H1 (cell line): Measurements from ENCODE around the gene ARID1B. TPM values are rescaled to one million over a fixed set of nuclear protein-coding genes. Genes with fewer than 3 reads are reported as not detected.

Experiments
- CTCF ChIA-PET: fragments of 300-600 bp; sonication (Branson Sonifier 250); formaldehyde crosslinking; loops from one replicate; lab custom pipeline; 2021; ENCODE audit not compliant: partially characterized antibody; lab: Charles Lee
- POLR2A ChIA-PET: fragments of 300-600 bp; sonication (Branson Sonifier 250); formaldehyde crosslinking; loops from one replicate; lab custom pipeline; 2021; ENCODE audit warnings: inconsistent platforms; ENCODE audit not compliant: partially characterized antibody; lab: Charles Lee
- DNase-seq, 2 experiments: peaks; one replicate each; pipeline versions ENCODE4 v3.0.0 to v3.0.0-alpha.2; 2010 to 2022; ENCODE audit warnings: low spot score in 2 of 2, low read depth in 1 of 2, mixed read lengths in 1 of 2
- FAIRE-seq: peaks from 2 replicates; lab custom pipeline; 2011; peaks lifted over from hg19 to GRCh38; lab: Jason Lieb, UNC
- H2AFZ ChIP-seq: 2 replicates; pipeline ENCODE4 v1.8.1; 2012; ENCODE audit warnings: low read length, inconsistent platforms
- H2AK5ac ChIP-seq: 2 replicates; pipeline ENCODE4 v1.6.1; 2013; ENCODE audit warnings: low read depth, low read length
- H2BK120ac ChIP-seq: replicated peaks from 2 replicates; pipeline ENCODE3; 2013; ENCODE audit warnings: low read depth, low read length, inconsistent platforms
- H2BK12ac ChIP-seq: 2 replicates; pipeline ENCODE4 v1.6.1; 2013; ENCODE audit warnings: low read depth, low read length
- H2BK15ac ChIP-seq: 2 replicates; pipeline ENCODE4 v1.6.1; 2013; ENCODE audit warnings: low read length
- H2BK20ac ChIP-seq: 2 replicates; pipeline ENCODE4 v1.6.1; 2013; ENCODE audit warnings: low read length
- H2BK5ac ChIP-seq: 2 replicates; pipeline ENCODE4 v1.6.1; 2013; ENCODE audit warnings: low read depth, low read length
- H3K14ac ChIP-seq: 2 replicates; pipeline ENCODE4 v1.6.1; 2013; ENCODE audit warnings: inconsistent platforms; ENCODE audit not compliant: insufficient read length
- H3K18ac ChIP-seq: 2 replicates; pipeline ENCODE4 v1.6.1; 2013; ENCODE audit warnings: low read length; ENCODE audit errors: extremely low read depth
- H3K23ac ChIP-seq: 2 replicates; pipeline ENCODE4 v1.6.1; 2013; ENCODE audit warnings: inconsistent platforms; ENCODE audit not compliant: insufficient read length
- H3K23me2 ChIP-seq: 2 replicates; pipeline ENCODE4 v1.6.1; 2013; ENCODE audit warnings: low read depth, low read length
- H3K27ac ChIP-seq: 2 replicates; pipeline ENCODE4 v1.6.1; 2011; ENCODE audit warnings: low read depth, low read length, inconsistent platforms
- H3K27me3 ChIP-seq, 4 experiments: replicated peaks in 1 of 4; 1 replicate in 1 of 4; 2 replicates in 3 of 4; pipeline versions ENCODE4 v1.6.1 to v1.8.1; 2011 to 2013; ENCODE audit warnings: low read length in 3 of 4, mild to moderate bottlenecking in 3 of 4, inconsistent platforms in 2 of 4, mixed read lengths in 2 of 4, moderate library complexity in 1 of 4; ENCODE audit not compliant: control insufficient read depth in 3 of 4, insufficient read depth in 3 of 4; ENCODE audit errors: extremely low read depth in 1 of 4
- H3K36me3 ChIP-seq, 4 experiments: 2 replicates each; pipeline versions ENCODE4 v1.6.1 to v1.8.1; 2011 to 2013; ENCODE audit warnings: mild to moderate bottlenecking in 4 of 4, low read length in 3 of 4, moderate library complexity in 2 of 4, control low read depth in 1 of 4, inconsistent platforms in 1 of 4; ENCODE audit not compliant: insufficient read depth in 4 of 4, control insufficient read depth in 2 of 4
- H3K4ac ChIP-seq: replicated peaks from 2 replicates; pipeline ENCODE3; 2013; ENCODE audit warnings: low read length, low read depth, mixed read lengths, inconsistent platforms; ENCODE audit not compliant: insufficient read length
- H3K4me1 ChIP-seq, 4 experiments: replicated peaks in 1 of 4; 1 replicate in 1 of 4; 2 replicates in 3 of 4; pipeline versions ENCODE4 v1.6.1 to v1.8.1; 2011 to 2013; ENCODE audit warnings: low read length in 3 of 4, inconsistent platforms in 2 of 4, mixed read lengths in 1 of 4; ENCODE audit not compliant: insufficient read depth in 4 of 4, control insufficient read depth in 3 of 4
- H3K4me2 ChIP-seq, 2 experiments: 2 replicates each; pipeline versions ENCODE4 v1.6.1 to v1.8.1; 2011 to 2013; ENCODE audit warnings: low read depth in 2 of 2, low read length in 2 of 2, control low read depth in 1 of 2, inconsistent platforms in 1 of 2, mild to moderate bottlenecking in 1 of 2; ENCODE audit not compliant: insufficient read depth in 1 of 2
- H3K4me3 ChIP-seq, 4 experiments: fragments of 200-600, 300-600 bp in 1 of 4; sonication (generic), shearing (Covaris generic), sonication (Bioruptor Twin) in 1 of 4; 2 replicates each; pipeline versions ENCODE4 v1.5.1 to v1.8.1; 2011 to 2016; ENCODE audit warnings: low read length in 4 of 4, low read depth in 3 of 4, control low read depth in 2 of 4, inconsistent platforms in 2 of 4, mild to moderate bottlenecking in 2 of 4, mixed read lengths in 1 of 4, moderate library complexity in 1 of 4; ENCODE audit not compliant: insufficient read depth in 2 of 4; ENCODE audit errors: extremely low read depth in 1 of 4
- H3K56ac ChIP-seq: replicated peaks from 2 replicates; pipeline ENCODE3; 2013; ENCODE audit warnings: low read depth, mild to moderate bottlenecking, mixed read lengths, low read length, inconsistent platforms; ENCODE audit not compliant: insufficient read length
- H3K79me1 ChIP-seq: 2 replicates; pipeline ENCODE4 v1.6.1; 2013; ENCODE audit warnings: low read depth, low read length, control low read depth
- H3K79me2 ChIP-seq, 2 experiments: 2 replicates each; pipeline versions ENCODE4 v1.6.1 to v1.8.1; 2012 to 2013; ENCODE audit warnings: low read length in 2 of 2, mild to moderate bottlenecking in 2 of 2, inconsistent platforms in 1 of 2; ENCODE audit not compliant: insufficient read depth in 2 of 2, control insufficient read depth in 1 of 2
- H3K9ac ChIP-seq, 4 experiments: replicated peaks in 1 of 4; 1 replicate in 1 of 4; 2 replicates in 3 of 4; pipeline versions ENCODE4 v1.6.1 to v1.8.1; 2011 to 2013; ENCODE audit warnings: low read depth in 3 of 4, low read length in 3 of 4, control low read depth in 2 of 4, mild to moderate bottlenecking in 2 of 4, moderate library complexity in 2 of 4, inconsistent platforms in 1 of 4; ENCODE audit errors: extremely low read depth in 1 of 4
- H3K9me3 ChIP-seq, 2 experiments: 2 replicates each; pipeline versions ENCODE4 v1.6.1 to v1.8.1; 2012 to 2013; ENCODE audit warnings: mild to moderate bottlenecking in 2 of 2, moderate library complexity in 2 of 2, control low read depth in 1 of 2, inconsistent platforms in 1 of 2, low read depth in 1 of 2, low read length in 1 of 2, mixed read lengths in 1 of 2; ENCODE audit not compliant: insufficient read depth in 2 of 2
- H4K20me1 ChIP-seq, 2 experiments: replicated peaks in 1 of 2; 2 replicates each; pipeline versions ENCODE3 to v1.8.1; 2011 to 2013; ENCODE audit warnings: inconsistent platforms in 2 of 2, low read length in 2 of 2, mild to moderate bottlenecking in 1 of 2; ENCODE audit not compliant: insufficient read depth in 2 of 2, control insufficient read depth in 1 of 2
- H4K5ac ChIP-seq: 2 replicates; pipeline ENCODE4 v1.6.1; 2013; ENCODE audit warnings: low read length, low read depth, mixed read lengths, inconsistent platforms; ENCODE audit not compliant: insufficient read length
- H4K8ac ChIP-seq: 2 replicates; pipeline ENCODE4 v1.8.0; 2013; ENCODE audit warnings: mild to moderate bottlenecking, moderate library complexity, low read length, inconsistent platforms; ENCODE audit not compliant: insufficient read depth; ENCODE audit errors: extremely low read depth
- H4K91ac ChIP-seq: replicated peaks from 2 replicates; pipeline ENCODE3; 2013; ENCODE audit warnings: low read length, mixed read lengths, inconsistent platforms; ENCODE audit not compliant: insufficient read length
- HDAC2 ChIP-seq, 2 experiments: fragments of 300-600 bp in 1 of 2; sonication (generic) in 1 of 2; IDR thresholded peaks; 2 replicates each; pipeline ENCODE4 v1.6.1; 2011 to 2012; ENCODE audit warnings: low read depth in 2 of 2, low read length in 2 of 2, mild to moderate bottlenecking in 2 of 2, moderate library complexity in 2 of 2, borderline replicate concordance in 1 of 2, inconsistent platforms in 1 of 2
- MAFK ChIP-seq: IDR thresholded peaks from 2 replicates; pipeline ENCODE4 v1.6.1; 2012; ENCODE audit warnings: low read depth, mild to moderate bottlenecking, improper control_type of control experiment, low read length
- TAF1 ChIP-seq: IDR thresholded peaks from 2 replicates; pipeline ENCODE4 v1.6.1; 2011; ENCODE audit warnings: mild to moderate bottlenecking, low read depth, low read length
- TBP ChIP-seq: IDR thresholded peaks from 2 replicates; pipeline ENCODE4 v1.6.1; 2011; ENCODE audit warnings: low read depth, low read length, improper control_type of control experiment
- TCF12 ChIP-seq: IDR thresholded peaks from 2 replicates; pipeline ENCODE4 v1.6.1; 2011; ENCODE audit warnings: low read depth, mild to moderate bottlenecking, low read length
- ZNF274 ChIP-seq: IDR thresholded peaks from 2 replicates; pipeline ENCODE4 v1.7.0; 2012; ENCODE audit warnings: low read length, borderline replicate concordance; ENCODE audit errors: extremely low read depth
- WGBS, 2 experiments: shearing (Covaris generic) in 1 of 2; methylation state at CpG; one replicate each; pipeline versions ENCODE4 v1.1.6 to v1.1.7; 2013 to 2015; ENCODE audit warnings: low lambda C conversion rate in 2 of 2, mixed read lengths in 2 of 2, inconsistent platforms in 1 of 2, low coverage in 1 of 2, missing lambda C conversion rate in 1 of 2; ENCODE audit not compliant: insufficient replicate concordance in 2 of 2, insufficient coverage in 1 of 2, insufficient read length in 1 of 2; ENCODE audit errors: extremely low coverage in 1 of 2, missing lambda C conversion rate in 1 of 2; 5-methylcytosine and 5-hydroxymethylcytosine counted together
- polyA plus RNA-seq, 7 experiments: library from polyadenylated mRNA; depleted of rRNA in 3 of 7; stranded (reverse) in 5 of 7; unstranded in 2 of 7; fragments of >200 nt in 5 of 7; fragments of 200-250 nt in 2 of 7; gene quantifications; 1 replicate in 5 of 7; 2 replicates in 1 of 7; 4 replicates in 1 of 7; pipeline versions ENCODE4 v1.2.1 to v1.2.3, GENCODE V29; 2011 to 2013; ENCODE audit warnings: missing spikeins in 2 of 7, mixed read lengths in 2 of 7
- total RNA-seq: library from RNA; stranded (reverse); fragmentation: NEBNext Ultra II Directional; extraction: Animal tissue kit (Norgen Biotek cat#: 25700); gene quantifications from 2 replicates; pipeline ENCODE4 v1.2.1, GENCODE V29; 2021

ARID1B gene
- total and polyA plus RNA-seq, 2 of the 8 experiments (the other 6 are each of a cell fraction or from before 2014, with no cell fraction given), result 24.3 to 70.3 TPM

GRCh38 chr6:156982168-156982567 is 205.0 kb downstream of the ARID1B start:
- H3K4me3 ChIP-seq, result no peak overlapping the region
- no peak overlapping the region for H3K14ac ChIP-seq
- no peak overlapping the region for H3K18ac ChIP-seq
- no peak overlapping the region for H2BK20ac ChIP-seq
- no peak overlapping the region for H3K56ac ChIP-seq
- H2AFZ ChIP-seq, result no peak overlapping the region
- no peaks in the 10 kb centered on the region for H3K9me3 ChIP-seq
- H3K23me2 ChIP-seq, result no peaks in the 10 kb centered on the region
- POLR2A ChIA-PET, result no interaction called here
- H3K4ac ChIP-seq, result no peak overlapping the region
- no peak overlapping the region for H3K9ac ChIP-seq
- H3K4me2 ChIP-seq, result no peak overlapping the region
- no peak overlapping the region for H2BK120ac ChIP-seq
- H3K79me2 ChIP-seq, result peaks cover 3 to 98% of the 10 kb centered on the region in 2 experiments; a peak in 3 of 4 replicates
- H3K27ac ChIP-seq, result no peak overlapping the region
- no peak overlapping the region for H2AK5ac ChIP-seq
- H3K23ac ChIP-seq, result no peak overlapping the region
- H4K91ac ChIP-seq, result no peak overlapping the region
- H3K79me1 ChIP-seq, result peaks cover 7% of the 10 kb centered on the region
- H3K36me3 ChIP-seq, result no peaks in the 10 kb centered on the region
- no peak overlapping the region for H2BK15ac ChIP-seq
- DNase-seq (no peak), FAIRE-seq (no peak)
- H4K5ac ChIP-seq, result no peak overlapping the region
- CTCF ChIA-PET, result interaction anchor here (1.0 kb wide), 1 partner anchor 18 kb away, joined by 3 read pairs; no protein-coding TSS in a partner anchor
- TF ChIP-seq TBP (no peak), ZNF274 (no peak), TCF12 (no peak), MAFK (no peak), HDAC2 (IDR thresholded peaks at IDR 0.05; ENCODE audit: borderline replicate concordance in 1 of 2, low read depth in 2 of 2, low read length in 2 of 2) (no peak), TAF1 (no peak)
- H4K20me1 ChIP-seq, result peaks cover 0 to 6% of the 10 kb centered on the region in 2 experiments
- 92% methylated on average over 3 of the region's 3 CpGs; no CpG with 5 or more reads in 1 of the 2 experiments for WGBS, 2 experiments
- no peaks in the 10 kb centered on the region for H3K27me3 ChIP-seq
- H4K8ac ChIP-seq, result no peak overlapping the region
- H3K4me1 ChIP-seq, result peaks cover 4 to 18% (median 13%) of the 10 kb centered on the region in 4 experiments; a peak in 5 of 7 replicates
- no peak overlapping the region for H2BK5ac ChIP-seq
- H2BK12ac ChIP-seq, result no peak overlapping the region
